ENCODE results near the gene C1orf21. TPM values are rescaled to one million over a fixed set of nuclear protein-coding genes. Genes with fewer than 3 reads are reported as not detected.

The C1orf21 gene
- total RNA-seq, 1 donor from 2014 or later, result 12.7 TPM

DNA sequence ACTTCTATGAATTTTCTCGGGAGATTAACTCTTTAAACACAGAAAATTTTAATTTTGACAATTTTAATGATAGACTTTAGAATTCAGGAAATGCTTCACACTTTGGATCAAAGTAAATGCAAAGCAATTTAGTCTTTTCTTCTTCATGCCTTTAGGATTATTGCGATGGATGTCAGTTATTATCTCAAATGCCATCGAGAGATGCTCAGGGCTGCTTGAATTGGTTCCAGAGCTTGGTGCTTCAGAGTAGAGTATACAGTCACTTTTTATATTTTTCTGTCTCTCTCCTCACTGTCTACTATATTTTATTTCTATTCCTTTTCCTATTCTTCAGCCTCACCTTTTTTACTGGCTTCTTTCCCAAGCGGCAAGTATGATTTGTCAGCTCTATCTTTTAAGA lies 59.2 kb downstream of the C1orf21 start:
- DNase-seq (ENCODE audit: low read depth in 2 of 2), result no peak

DNA sequence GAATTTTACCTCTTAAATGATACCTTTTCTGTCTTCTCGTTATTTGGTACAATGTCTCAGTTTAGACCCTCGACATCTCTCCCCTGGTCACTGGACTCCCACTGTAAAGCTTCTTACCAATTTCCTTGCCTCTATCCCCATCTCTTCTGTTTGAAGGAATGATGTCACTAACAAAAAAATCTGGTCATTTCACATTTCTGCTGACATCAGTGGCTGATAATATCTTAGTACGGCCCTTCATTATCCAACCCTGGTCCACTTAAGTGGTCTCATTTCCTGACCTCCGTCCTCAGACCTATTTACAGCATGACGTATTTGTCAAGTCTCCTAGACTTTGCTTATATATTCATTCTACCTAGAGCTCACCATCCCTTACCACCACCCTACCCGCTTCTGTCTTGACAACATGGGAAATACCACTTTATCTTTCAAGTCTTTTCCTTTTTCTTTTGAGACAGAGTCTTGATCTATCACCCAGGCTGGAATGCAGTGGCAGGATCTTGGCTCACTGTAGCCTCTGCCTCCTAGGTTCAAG lies 60.9 kb downstream of the C1orf21 start:
- DNase-seq (ENCODE audit: low read depth in 2 of 2), result no peak

DNA sequence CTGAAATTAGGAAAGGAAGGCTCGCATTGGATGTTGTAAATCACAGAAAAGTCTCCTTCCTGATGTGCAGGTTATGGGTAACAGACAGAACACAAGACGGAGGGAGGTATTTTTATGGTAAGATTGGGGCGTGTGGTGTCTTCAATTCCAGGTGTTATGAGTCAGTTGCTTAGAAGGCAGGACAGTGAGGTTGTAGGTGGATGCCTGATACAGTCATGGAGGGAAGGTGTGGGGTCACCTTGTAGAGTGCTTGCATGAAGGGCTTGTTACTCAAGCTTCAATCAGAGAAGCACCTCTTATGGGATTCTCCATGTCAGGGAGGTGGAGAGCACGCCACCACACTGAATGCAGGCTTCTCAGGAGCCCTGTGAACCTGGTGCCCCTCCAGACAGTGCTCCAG lies 63.1 kb downstream of the C1orf21 start:
- no peak for DNase-seq (ENCODE audit: low read depth in 2 of 2)

DNA sequence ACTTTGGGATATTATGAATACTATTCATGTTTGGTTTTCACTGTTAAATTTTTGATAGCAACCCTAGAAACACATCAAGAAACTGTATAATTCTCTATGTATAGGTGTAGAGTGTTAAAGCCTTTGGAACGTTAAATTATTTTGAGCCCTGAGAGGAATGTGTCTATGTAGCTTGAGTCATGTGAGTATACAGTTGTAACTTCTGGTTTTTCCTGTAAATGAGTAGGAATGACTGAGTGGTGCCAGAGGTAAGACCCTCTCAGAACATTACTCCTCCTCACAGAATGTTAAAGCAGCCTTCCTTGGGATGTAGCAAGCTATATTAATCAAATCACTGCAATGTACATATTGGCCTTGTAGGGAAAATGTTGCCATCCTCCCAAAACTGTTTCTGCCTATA lies 69.0 kb downstream of the C1orf21 start:
- DNase-seq (ENCODE audit: low read depth in 2 of 2), result no peak

GRCh38 chr1:184456189-184456588 lies 69.4 kb downstream of the C1orf21 start:
- DNase-seq (ENCODE audit: low read depth in 2 of 2), result no peak

GRCh38 chr1:184457500-184457899 lies 70.7 kb downstream of the C1orf21 start:
- DNase-seq (ENCODE audit: low read depth in 2 of 2), result no peak

- DNase-seq (ENCODE audit: low read depth in 2 of 2), result peak in 1 of 2 donors; percentile 10
Observed at GRCh38 chr1:184461321-184461720, 74.5 kb downstream of the C1orf21 start.

DNA sequence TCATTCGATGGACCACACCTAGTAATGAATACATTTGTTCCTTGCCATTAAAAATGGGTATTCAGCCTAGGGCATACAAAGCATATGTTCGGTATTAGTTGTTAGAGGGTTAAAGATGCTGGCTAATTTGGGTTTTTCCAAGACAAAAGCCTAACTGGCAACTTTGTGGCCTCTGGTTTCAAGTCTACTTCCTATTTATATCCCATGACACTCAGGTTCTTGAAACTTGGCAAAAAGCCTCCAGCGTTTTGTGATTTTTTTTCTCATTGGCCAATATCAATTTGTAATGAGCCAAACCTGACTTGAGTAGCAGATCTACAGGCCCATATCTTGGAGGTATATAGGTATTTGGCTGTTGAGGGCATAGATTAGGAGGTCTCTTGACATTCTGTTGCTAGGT lies 75.3 kb downstream of the C1orf21 start:
- DNase-seq (ENCODE audit: low read depth in 2 of 2), result no peak

DNA sequence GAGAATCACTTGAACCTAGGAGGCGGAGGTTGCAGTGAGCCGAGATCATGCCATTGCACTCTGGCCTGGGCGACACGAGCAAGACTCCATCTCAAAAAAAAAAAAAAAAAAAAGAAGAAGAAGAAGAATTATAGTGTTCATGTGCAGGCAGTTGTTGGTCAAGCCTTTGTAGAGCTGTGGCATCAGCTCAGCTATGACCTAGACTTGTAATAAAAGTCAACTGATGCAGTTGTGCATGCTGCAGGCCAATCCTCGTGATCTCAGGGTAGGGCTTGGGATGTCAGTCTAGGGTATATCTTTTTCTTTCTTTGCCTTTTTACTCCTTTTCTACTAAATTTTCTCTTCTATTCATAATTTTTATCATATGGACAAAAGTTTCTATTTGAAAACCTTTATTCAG lies 76.2 kb downstream of the C1orf21 start:
- no peak for DNase-seq (ENCODE audit: low read depth in 2 of 2)

GRCh38 chr1:184463680-184464079 lies 76.9 kb downstream of the C1orf21 start:
- no peak for DNase-seq (ENCODE audit: low read depth in 2 of 2)

GRCh38 chr1:184464757-184465156 lies 77.9 kb downstream of the C1orf21 start:
- DNase-seq (ENCODE audit: low read depth in 2 of 2), result no peak

GRCh38 chr1:184465489-184466146 lies 78.8 kb downstream of the C1orf21 start:
- no peak for DNase-seq (ENCODE audit: low read depth in 2 of 2)

- no peak for DNase-seq (ENCODE audit: low read depth in 2 of 2)
Observed at GRCh38 chr1:184467295-184467694, 80.5 kb downstream of the C1orf21 start.

- DNase-seq (ENCODE audit: low read depth in 2 of 2), result no peak
Observed at GRCh38 chr1:184469396-184469795, 82.6 kb downstream of the C1orf21 start.

- DNase-seq (ENCODE audit: low read depth in 2 of 2), result no peak
Observed at GRCh38 chr1:184471686-184472085, 84.9 kb downstream of the C1orf21 start.

- DNase-seq (ENCODE audit: low read depth in 2 of 2), result no peak
Observed at GRCh38 chr1:184472136-184472535, 85.3 kb downstream of the C1orf21 start.

GRCh38 chr1:184473176-184473966 lies 86.5 kb downstream of the C1orf21 start:
- DNase-seq (ENCODE audit: low read depth in 2 of 2), result no peak

- DNase-seq (ENCODE audit: low read depth in 2 of 2), result no peak
Observed at GRCh38 chr1:184476187-184476586, 89.4 kb downstream of the C1orf21 start.

DNA sequence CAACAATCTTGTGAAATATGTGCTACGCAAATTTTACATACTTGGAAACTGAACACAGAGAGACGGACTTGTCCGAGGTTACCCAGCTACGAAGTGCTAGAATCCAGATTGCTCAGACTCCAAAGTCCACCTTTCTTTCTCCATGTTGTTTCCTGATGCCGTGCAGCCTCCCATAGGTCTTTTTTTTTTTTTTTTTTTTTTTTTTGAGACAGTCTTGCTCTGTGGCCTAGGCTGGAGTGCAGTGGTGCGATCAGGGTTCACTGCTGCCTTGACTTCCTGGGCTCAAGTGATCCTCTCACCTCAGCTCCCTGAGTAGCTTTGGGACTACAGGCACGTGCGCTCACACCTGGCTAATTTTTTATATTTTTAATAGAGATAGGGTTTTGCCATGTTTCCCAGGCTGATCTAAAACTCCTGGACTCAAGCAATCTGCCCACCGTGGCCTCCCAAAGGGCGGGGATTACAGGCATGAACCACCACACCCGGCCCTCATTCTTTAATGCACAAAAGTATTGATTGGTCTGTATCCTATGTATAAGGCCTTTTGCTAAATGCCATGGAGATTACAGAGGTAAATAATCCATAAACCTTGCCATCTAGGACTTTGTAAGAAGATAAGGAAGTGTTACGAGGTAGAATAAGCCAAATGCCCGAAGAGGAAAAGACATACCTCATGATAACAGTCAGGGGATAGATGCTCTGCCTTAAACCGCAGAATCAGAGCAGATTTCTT lies 92.8 kb downstream of the C1orf21 start:
- no peak for DNase-seq (ENCODE audit: low read depth in 2 of 2)

- no peak for DNase-seq (ENCODE audit: low read depth in 2 of 2)
Observed at GRCh38 chr1:184480736-184481135, 93.9 kb downstream of the C1orf21 start.

DNA sequence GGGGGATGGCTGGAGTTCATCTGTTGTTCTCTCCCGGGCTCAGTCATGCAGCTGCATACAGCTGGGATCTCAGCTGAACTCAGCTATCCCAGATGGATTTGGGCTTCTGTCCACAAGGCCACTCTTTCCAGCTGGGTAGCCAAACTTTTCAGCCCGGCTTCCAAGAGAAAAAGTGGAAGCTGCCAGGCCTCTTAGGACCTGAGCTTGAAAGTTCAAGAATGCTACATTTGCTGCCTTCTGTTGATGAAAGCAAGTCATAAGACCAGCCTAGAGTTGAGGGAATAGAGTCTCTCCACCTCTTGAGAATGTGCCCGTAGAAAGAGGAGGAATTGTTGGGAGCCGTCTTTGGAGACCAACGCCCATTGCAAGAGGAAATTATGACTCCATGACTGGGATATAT lies 95.3 kb downstream of the C1orf21 start:
- DNase-seq (ENCODE audit: low read depth in 2 of 2), result no peak

GRCh38 chr1:184483101-184483683 lies 96.4 kb downstream of the C1orf21 start:
- DNase-seq (ENCODE audit: low read depth in 2 of 2), result peak in 1 of 2 donors; percentile 47
